OCI-LY7 (cell line): ENCODE data around the gene HSD17B2. TPM values are rescaled to one million over a fixed set of nuclear protein-coding genes. Genes with fewer than 3 reads are reported as not detected.

Experiments used
- BruUV-seq: library from RNA; stranded (reverse); fragments of 400-500 nt; replicated peaks from 2 replicates; lab custom pipeline; 2021; lab: Mats Ljungman, UMichigan
- CTCF ChIA-PET: fragments of 300-600 bp; sonication (Branson Sonifier 250); formaldehyde crosslinking; loops from one replicate; lab custom pipeline; 2022; ENCODE audit warnings: antibody characterized with exemption; ENCODE audit not compliant: unreplicated experiment; lab: Charles Lee
- POLR2A ChIA-PET: fragments of 300-600 bp; sonication (Branson Sonifier 250); formaldehyde crosslinking; loops from one replicate; lab custom pipeline; 2022; ENCODE audit warnings: antibody characterized with exemption; lab: Charles Lee
- DNase-seq: peaks from one replicate; pipeline ENCODE4 v3.0.0-alpha.2; 2015; ENCODE audit warnings: low spot score
- H2AFZ ChIP-seq: fragments of 200-600 bp; sonication (generic), shearing (Covaris generic); 2 replicates; pipeline ENCODE4 v1.6.1; 2014; ENCODE audit warnings: mild to moderate bottlenecking, antibody characterized with exemption, low read length, moderate library complexity
- H3K27ac ChIP-seq: fragments of 200-600 bp; sonication (generic); 2 replicates; pipeline ENCODE4 v1.5.1; 2014; ENCODE audit warnings: mixed run types, low read depth, mild to moderate bottlenecking, moderate library complexity, low read length, inconsistent platforms; ENCODE audit not compliant: poor library complexity, severe bottlenecking
- H3K36me3 ChIP-seq: fragments of 200-600 bp; sonication (generic); 2 replicates; pipeline ENCODE4 v1.6.1; 2014; ENCODE audit warnings: mild to moderate bottlenecking, antibody characterized with exemption, low read length, moderate library complexity, mixed read lengths; ENCODE audit not compliant: insufficient read depth
- H3K4me1 ChIP-seq: fragments of 200-600 bp; sonication (generic); 2 replicates; pipeline ENCODE4 v1.5.1; 2014; ENCODE audit warnings: mild to moderate bottlenecking, low read length; ENCODE audit not compliant: insufficient read depth, poor library complexity, severe bottlenecking
- H3K4me2 ChIP-seq: fragments of 200-600 bp; sonication (generic); 2 replicates; pipeline ENCODE4 v1.6.1; 2014; ENCODE audit warnings: mild to moderate bottlenecking, low read length
- H3K4me3 ChIP-seq: fragments of 200-600 bp; sonication (generic); 2 replicates; pipeline ENCODE4 v1.5.1; 2014; ENCODE audit warnings: mild to moderate bottlenecking, low read depth, low read length; ENCODE audit not compliant: poor library complexity, severe bottlenecking
- H3K79me2 ChIP-seq: fragments of 200-600 bp; sonication (generic); 2 replicates; pipeline ENCODE4 v1.6.1; 2016; ENCODE audit warnings: low read depth, mild to moderate bottlenecking, low read length, moderate library complexity, mixed read lengths; ENCODE audit not compliant: insufficient read depth
- H3K9me2 ChIP-seq: fragments of 200-600 bp; sonication (generic); 2 replicates; pipeline ENCODE4 v1.6.1; 2016; ENCODE audit warnings: mild to moderate bottlenecking, low read length, mixed read lengths; ENCODE audit not compliant: insufficient read depth
- H3K9me3 ChIP-seq: fragments of 200-600 bp; sonication (generic); 2 replicates; pipeline ENCODE4 v1.6.1; 2014; ENCODE audit warnings: mild to moderate bottlenecking, mixed run types, low read length, mixed read lengths
- H4K20me1 ChIP-seq: fragments of 200-600 bp; sonication (generic); 2 replicates; pipeline ENCODE4 v1.6.1; 2014; ENCODE audit warnings: mild to moderate bottlenecking, antibody characterized with exemption, low read length, moderate library complexity, mixed read lengths; ENCODE audit not compliant: insufficient read depth
- EZH2phosphoT487 ChIP-seq: fragments of 200-600 bp; sonication (generic); IDR thresholded peaks from 2 replicates; pipeline ENCODE4 v1.6.1; 2018; ENCODE audit warnings: low read depth, borderline replicate concordance, mild to moderate bottlenecking, mixed run types, antibody characterized with exemption, low read length, moderate library complexity, mixed read lengths
- intact Hi-C: fragments of 100-400 bp; cut with micrococcal nuclease; formaldehyde crosslinking; loops from one replicate; pipeline ENCODE4 v1.10.0; 2022; ENCODE audit not compliant: unreplicated experiment
- total RNA-seq, 2 experiments: library from RNA; depleted of rRNA in 1 of 2; stranded (reverse); fragments of >200 nt in 1 of 2; shearing (Covaris generic) in 1 of 2; gene quantifications; 2 replicates each; pipeline ENCODE4 v1.2.3, GENCODE V29; 2014 to 2022
- TF ChIP-seq, protein P1 (sequence below): fragments of 200-600 bp; sonication (generic); conservative IDR thresholded peaks from 2 replicates; pipeline ENCODE4 v1.5.1; 2014; ENCODE audit warnings: mild to moderate bottlenecking, antibody characterized with exemption, low read length, moderate library complexity, mixed read lengths

Gene HSD17B2
- total RNA-seq, 2 experiments from 2014 or later: not detected

DNA sequence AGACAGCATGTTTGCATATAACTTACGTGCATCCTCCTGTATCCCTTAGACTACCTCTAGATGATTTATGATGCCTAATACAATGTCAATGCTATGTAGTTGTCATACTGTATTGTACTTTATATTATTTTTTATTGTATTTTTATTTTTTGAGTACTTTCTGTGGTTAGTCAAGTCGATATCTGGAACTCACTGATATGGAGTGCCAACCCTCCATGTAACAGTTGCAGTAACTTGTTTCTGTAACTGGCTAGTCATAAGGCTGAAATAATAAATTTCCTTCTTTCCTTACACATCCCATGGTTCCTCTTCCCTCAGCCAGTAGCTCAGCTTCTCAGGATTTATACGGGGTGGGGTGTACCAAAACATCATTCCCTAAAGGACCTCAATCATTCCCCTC is 111.5 kb downstream of the HSD17B2 start:
- ChIA-PET CTCF (no interaction called here), POLR2A (no interaction called here)
- BruUV-seq: no TSS peak
- Histone ChIP-seq H3K4me1 (no peaks in the 10 kb centered on the region), H4K20me1 (no peaks in the 10 kb centered on the region), H3K9me3 (no peaks in the 10 kb centered on the region), H3K36me3 (peaks cover 48% of the 10 kb centered on the region), H2AFZ (no peak overlapping the region), H3K4me2 (no peak overlapping the region), H3K9me2 (no peaks in the 10 kb centered on the region), H3K79me2 (no peaks in the 10 kb centered on the region), H3K4me3 (no peak overlapping the region), H3K27ac (no peak overlapping the region)
- intact Hi-C loops: no loop called here
- DNase-seq: no peak
- TF ChIP-seq, protein P1, sequence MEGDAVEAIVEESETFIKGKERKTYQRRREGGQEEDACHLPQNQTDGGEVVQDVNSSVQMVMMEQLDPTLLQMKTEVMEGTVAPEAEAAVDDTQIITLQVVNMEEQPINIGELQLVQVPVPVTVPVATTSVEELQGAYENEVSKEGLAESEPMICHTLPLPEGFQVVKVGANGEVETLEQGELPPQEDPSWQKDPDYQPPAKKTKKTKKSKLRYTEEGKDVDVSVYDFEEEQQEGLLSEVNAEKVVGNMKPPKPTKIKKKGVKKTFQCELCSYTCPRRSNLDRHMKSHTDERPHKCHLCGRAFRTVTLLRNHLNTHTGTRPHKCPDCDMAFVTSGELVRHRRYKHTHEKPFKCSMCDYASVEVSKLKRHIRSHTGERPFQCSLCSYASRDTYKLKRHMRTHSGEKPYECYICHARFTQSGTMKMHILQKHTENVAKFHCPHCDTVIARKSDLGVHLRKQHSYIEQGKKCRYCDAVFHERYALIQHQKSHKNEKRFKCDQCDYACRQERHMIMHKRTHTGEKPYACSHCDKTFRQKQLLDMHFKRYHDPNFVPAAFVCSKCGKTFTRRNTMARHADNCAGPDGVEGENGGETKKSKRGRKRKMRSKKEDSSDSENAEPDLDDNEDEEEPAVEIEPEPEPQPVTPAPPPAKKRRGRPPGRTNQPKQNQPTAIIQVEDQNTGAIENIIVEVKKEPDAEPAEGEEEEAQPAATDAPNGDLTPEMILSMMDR: no peak
- no peak for TF ChIP-seq EZH2phosphoT487

DNA sequence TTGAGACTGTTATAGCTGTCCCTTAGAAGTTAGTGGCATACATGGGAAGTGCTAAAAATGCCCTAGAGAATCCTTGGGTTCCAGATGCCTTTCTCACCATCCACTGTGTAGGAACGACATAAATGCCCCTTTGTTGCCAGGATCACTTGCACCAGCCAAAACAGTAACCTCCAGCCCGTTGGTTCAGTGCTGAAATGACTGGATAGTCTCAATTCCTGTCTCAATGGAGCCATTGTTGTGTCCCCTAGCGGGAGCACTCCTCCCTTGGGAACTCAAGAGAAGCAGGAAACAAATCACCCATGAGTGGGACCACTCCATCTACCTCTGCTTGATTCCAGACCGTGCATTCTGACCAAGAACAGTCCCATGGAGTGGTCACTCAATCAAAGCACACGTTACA is 111.9 kb downstream of the HSD17B2 start:
- ChIA-PET CTCF (no interaction called here), POLR2A (interaction anchor here (0.6 kb wide), 1 partner anchor 41 kb away, joined by 3 read pairs; no protein-coding TSS in a partner anchor)
- no peak overlapping the region for H3K4me2 ChIP-seq
- H3K4me3 ChIP-seq: no peak overlapping the region
- H3K36me3 ChIP-seq: peaks cover 52% of the 10 kb centered on the region
- DNase-seq: no peak
- H3K27ac ChIP-seq: no peak overlapping the region
- H3K79me2 ChIP-seq: no peaks in the 10 kb centered on the region
- no TSS peak for BruUV-seq
- H4K20me1 ChIP-seq: no peaks in the 10 kb centered on the region
- H3K9me3 ChIP-seq: no peaks in the 10 kb centered on the region
- intact Hi-C loops: no loop called here
- no peaks in the 10 kb centered on the region for H3K4me1 ChIP-seq
- TF ChIP-seq, protein P1: no peak
- no peak for TF ChIP-seq EZH2phosphoT487
- no peaks in the 10 kb centered on the region for H3K9me2 ChIP-seq
- no peak overlapping the region for H2AFZ ChIP-seq

DNA sequence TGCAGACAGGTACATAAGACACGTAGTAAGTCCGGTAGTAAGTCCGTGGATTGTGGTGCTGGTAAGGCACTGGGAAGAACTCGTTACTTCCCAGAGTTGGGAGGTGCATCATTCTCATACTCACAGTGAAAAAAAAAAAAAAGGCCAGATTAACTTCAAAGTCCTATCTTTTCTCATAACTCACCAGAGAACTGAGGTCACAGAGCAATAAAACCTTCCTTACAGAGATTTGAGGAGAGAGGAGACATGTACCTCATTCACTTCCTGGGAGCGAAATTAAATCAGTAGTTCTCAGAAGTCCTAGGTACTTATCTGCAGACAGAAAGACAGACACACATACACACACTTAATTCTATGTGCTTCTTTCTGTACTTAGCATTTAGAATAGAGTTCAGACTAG is 112.5 kb downstream of the HSD17B2 start:
- Histone ChIP-seq H3K9me2 (no peaks in the 10 kb centered on the region), H3K4me2 (no peak overlapping the region), H3K79me2 (no peaks in the 10 kb centered on the region), H2AFZ (no peak overlapping the region), H3K9me3 (no peaks in the 10 kb centered on the region), H3K4me3 (no peak overlapping the region), H4K20me1 (no peaks in the 10 kb centered on the region), H3K27ac (no peak overlapping the region), H3K36me3 (peaks cover 57% of the 10 kb centered on the region), H3K4me1 (no peaks in the 10 kb centered on the region)
- intact Hi-C loops: no loop called here
- BruUV-seq: no TSS peak
- no peak for DNase-seq
- CTCF ChIA-PET: no interaction called here
- POLR2A ChIA-PET: interaction anchor here (0.6 kb wide), 1 partner anchor 41 kb away, joined by 3 read pairs; no protein-coding TSS in a partner anchor
- TF ChIP-seq EZH2phosphoT487: no peak
- TF ChIP-seq, protein P1: no peak
